ENCODE measurements around the gene STK33.

GRCh38 chr11:8344346-8344745 is 249.7 kb downstream of the STK33 start:
- no peak for TF ChIP-seq CTCF (IDR thresholded peaks at IDR 0.05)
- no peak for TF ChIP-seq POLR2AphosphoS5 (IDR thresholded peaks at IDR 0.05; ENCODE audit: low read depth, low read length)

Measured in Panc1 (cell line).